Aorta (tissue), 5 donors: Measurements from ENCODE around the gene VIL1. TPM values are rescaled to one million over a fixed set of nuclear protein-coding genes. Genes with fewer than 3 reads are reported as not detected.

Source experiments
- ATAC-seq: fragments of 200-7000 bp; cut with Tn5 transposase; one replicate; pipeline ENCODE4 v1.9.1; 2022; ENCODE audit warnings: moderate library complexity; ENCODE audit not compliant: low FRiP score
- DNase-seq, 2 donors: peaks; one replicate each; pipeline ENCODE4 v3.0.0-alpha.2; 2020
- H3K27ac ChIP-seq, 2 donors: one replicate each; pipeline ENCODE4 v1.5.1; 2013; ENCODE audit warnings: low read length in 2 of 2, mild to moderate bottlenecking in 2 of 2, moderate library complexity in 2 of 2, control low read depth in 1 of 2, inconsistent platforms in 1 of 2, low read depth in 1 of 2
- H3K27me3 ChIP-seq, 2 donors: one replicate each; pipeline ENCODE4 v1.6.1; 2013; ENCODE audit warnings: control low read depth in 1 of 2, low read length in 1 of 2, mild to moderate bottlenecking in 1 of 2, moderate library complexity in 1 of 2; ENCODE audit not compliant: insufficient read depth in 2 of 2, control insufficient read depth in 1 of 2
- H3K36me3 ChIP-seq, 2 donors: one replicate each; pipeline ENCODE4 v1.6.1; 2013; ENCODE audit warnings: control low read depth in 1 of 2, low read length in 1 of 2, mild to moderate bottlenecking in 1 of 2; ENCODE audit not compliant: insufficient read depth in 2 of 2, control insufficient read depth in 1 of 2
- H3K4me1 ChIP-seq, 2 donors: one replicate each; pipeline ENCODE4 v1.6.1; 2013; ENCODE audit warnings: low read length in 2 of 2, control low read depth in 1 of 2, mild to moderate bottlenecking in 1 of 2, moderate library complexity in 1 of 2; ENCODE audit not compliant: insufficient read depth in 2 of 2, control insufficient read depth in 1 of 2
- H3K4me3 ChIP-seq, 2 donors: one replicate each; pipeline ENCODE4 v1.5.1; 2013; ENCODE audit warnings: low read length in 2 of 2, control low read depth in 1 of 2, mild to moderate bottlenecking in 1 of 2
- H3K9me3 ChIP-seq: one replicate; pipeline ENCODE4 v1.6.1; 2013; ENCODE audit warnings: mild to moderate bottlenecking, low read length; ENCODE audit not compliant: control insufficient read depth
- WGBS, 2 donors: extraction: QIAGEN DNeasy Blood & Tissue Kit; methylation state at CpG; one replicate each; pipeline ENCODE4 v1.1.7; 2013; 5-methylcytosine and 5-hydroxymethylcytosine counted together
- intact Hi-C, 2 donors: fragments of 100-400 bp; cut with DNase I; formaldehyde crosslinking; loops; one replicate each; pipeline versions ENCODE4 v1.14.2 to v1.15.0; 2022
- long read RNA-seq, 2 donors: library from polyadenylated mRNA; unstranded; transcript quantifications; one replicate each; pipeline ENCODE4 v2.0.0, GENCODE V29; 2020 to 2021
- polyA plus RNA-seq, 2 donors: library from polyadenylated mRNA; stranded (reverse); fragments of 200-250 nt; gene quantifications; one replicate each; pipeline ENCODE4 v1.2.3, GENCODE V29; 2013
- total RNA-seq, 2 donors: library from RNA; stranded (reverse); fragmentation: NEBNext Ultra II Directional; extraction: Animal tissue kit (Norgen Biotek cat#: 25700); gene quantifications; one replicate each; pipeline ENCODE4 v1.2.1, GENCODE V29; 2021
- donor health status: healthy with polysubstance abuse.
- donor health status: Bipolar disorder and iron deficiency.
- donor health status: DM: no; HTN: no; CAD: no.
- donor health status: DM: no; HTN: no; CAD: no.
- donor health status: DM: yes; HTN: yes; CAD: no.

The VIL1 gene
- total RNA-seq (under 1 TPM in 1 of 2 donors, not detected in 1; 0.65 TPM), polyA plus RNA-seq (10 to 100 TPM in 1 of 2 donors, 1 to 10 TPM in 1; 1.1 to 40.3 TPM)
- long read RNA-seq, donor 1, result 0 reads
- long read RNA-seq, donor 2, result 0 reads

DNA sequence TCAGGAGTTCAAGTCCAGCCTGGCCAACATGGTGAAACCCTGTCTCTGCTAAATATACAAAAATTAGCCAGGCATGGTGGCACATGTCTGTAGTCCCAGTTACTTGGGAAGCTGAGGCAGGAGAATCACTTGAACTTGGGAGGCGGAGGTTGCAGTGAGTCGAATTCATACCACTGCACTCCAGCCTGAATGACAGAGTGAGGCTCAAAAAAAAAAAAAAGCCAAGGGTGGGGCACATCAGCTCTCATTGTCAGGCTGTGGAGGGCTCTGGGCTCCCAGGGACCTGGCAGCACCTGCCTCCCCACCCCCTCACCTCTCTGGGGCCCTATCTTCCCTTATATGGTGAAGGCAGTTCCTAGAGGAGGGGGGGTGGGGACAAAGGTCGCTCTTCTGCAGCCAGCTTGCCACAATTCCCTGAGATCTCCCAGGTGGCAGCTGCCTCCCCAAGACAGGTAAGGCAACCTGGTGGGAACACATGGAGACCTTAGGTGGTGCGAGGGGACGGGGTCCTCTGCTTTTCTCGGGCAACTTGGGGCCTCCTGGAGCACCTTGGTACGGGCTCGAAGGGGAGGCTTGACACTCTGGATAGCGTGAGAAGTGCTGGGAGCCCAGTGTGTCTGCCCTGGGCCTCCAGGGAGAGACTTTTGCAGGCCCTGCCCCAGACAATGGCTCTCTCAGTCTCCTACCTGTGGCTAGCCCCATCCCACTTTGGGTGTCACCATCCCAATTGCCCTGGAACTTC, at the start of gene VIL1:
Gene VIL1 (plus strand): TSS at position 407 of the 742 bp plus-strand sequence. CDS start 4,656 bp downstream, outside the sequence.
- no peak for ATAC-seq
- intact Hi-C loops, result no loop called here

DNA sequence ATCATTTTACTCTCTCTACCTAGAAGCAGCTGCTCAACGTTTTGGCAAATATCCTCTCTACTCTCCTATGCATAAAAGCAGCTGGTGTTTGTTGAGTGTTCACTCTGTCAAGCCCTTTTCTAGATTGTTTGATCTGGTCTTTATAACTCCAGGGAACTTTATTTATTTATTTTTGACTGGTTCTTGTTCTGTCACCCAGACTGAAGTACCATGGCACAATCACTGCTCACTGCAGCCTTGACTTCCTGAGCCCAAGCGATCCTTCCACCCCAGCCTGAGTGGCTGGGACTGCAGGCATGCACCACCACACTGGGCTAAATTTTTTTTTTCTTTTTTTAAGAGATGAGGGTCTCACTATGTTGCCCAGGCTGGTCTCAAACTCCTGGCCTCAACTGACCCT, 49.6 kb upstream of the VIL1 start:
- intact Hi-C loops, result no loop called here
- no peaks in the 10 kb centered on the region for H3K9me3 ChIP-seq
- WGBS, 2 donors, result 57 to 64% methylated on average over 2 of the region's 2 CpGs
- no peak overlapping the region for H3K4me3 ChIP-seq
- no peaks in the 10 kb centered on the region for H3K27me3 ChIP-seq
- H3K27ac ChIP-seq, result no peak overlapping the region
- no peak for ATAC-seq
- DNase-seq, result peak in 1 of 2 donors; percentile 45
- no peaks in the 10 kb centered on the region for H3K4me1 ChIP-seq
- no peaks in the 10 kb centered on the region for H3K36me3 ChIP-seq

More for the DNA sequence above, at the start of gene VIL1:
- DNase-seq, result no peak
- Histone ChIP-seq H3K4me1 (no peaks in the 10 kb centered on the region), H3K27ac (no peak within 1 kb of the TSS), H3K27me3 (no peaks in the 10 kb centered on the region), H3K36me3 (no peaks in the 10 kb centered on the region), H3K9me3 (no peaks in the 10 kb centered on the region), H3K4me3 (no peak within 1 kb of the TSS)
- WGBS, 2 donors, result 86 to 88% methylated on average over 9 of the region's 9 CpGs

DNA sequence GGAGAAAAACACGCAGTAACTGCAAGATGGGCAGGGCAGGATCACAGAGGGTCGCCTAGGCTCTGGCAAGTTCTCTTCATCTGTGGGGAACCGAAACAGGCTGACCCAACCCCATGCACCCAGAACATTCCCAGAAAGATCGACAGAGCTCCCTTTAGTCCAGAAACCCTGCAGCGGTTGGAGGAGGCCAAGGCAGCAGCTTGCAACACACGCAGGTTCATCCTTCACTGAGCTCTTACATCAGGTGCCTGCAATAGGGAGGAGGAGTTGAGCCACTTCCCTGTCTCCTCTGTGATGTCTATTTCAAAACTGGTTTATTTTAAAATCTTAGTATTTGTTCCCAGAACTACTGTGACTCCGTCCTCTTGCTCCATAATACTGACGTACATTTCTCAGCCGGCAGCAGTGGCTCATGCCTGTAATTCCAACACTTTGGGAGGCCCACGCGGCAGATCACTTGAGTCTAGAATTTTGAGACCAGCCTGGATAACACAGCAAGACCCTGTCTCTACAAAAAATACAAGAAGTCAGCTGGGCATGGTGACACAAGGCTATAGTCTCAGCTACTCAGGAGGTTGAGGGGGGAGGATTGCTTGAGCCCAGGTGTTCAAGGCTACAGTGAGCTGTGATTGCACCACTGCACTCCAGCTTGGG, 48.4 kb upstream of the VIL1 start:
- H3K4me3 ChIP-seq, result no peak overlapping the region
- no peaks in the 10 kb centered on the region for H3K9me3 ChIP-seq
- WGBS, 2 donors, result 58 to 62% methylated on average over 11 of the region's 11 CpGs
- intact Hi-C loops, result loop anchor here in 1 of 2 donors (2.0 kb wide), 1 partner anchor 24 kb away; no protein-coding TSS in a partner anchor
- no peak for ATAC-seq
- H3K4me1 ChIP-seq, result no peaks in the 10 kb centered on the region
- H3K27ac ChIP-seq, result peak overlapping the region in 1 of 2 donors; percentile 17
- H3K36me3 ChIP-seq, result no peaks in the 10 kb centered on the region
- DNase-seq, result peak in 1 of 2 donors; percentile 78
- no peaks in the 10 kb centered on the region for H3K27me3 ChIP-seq

DNA sequence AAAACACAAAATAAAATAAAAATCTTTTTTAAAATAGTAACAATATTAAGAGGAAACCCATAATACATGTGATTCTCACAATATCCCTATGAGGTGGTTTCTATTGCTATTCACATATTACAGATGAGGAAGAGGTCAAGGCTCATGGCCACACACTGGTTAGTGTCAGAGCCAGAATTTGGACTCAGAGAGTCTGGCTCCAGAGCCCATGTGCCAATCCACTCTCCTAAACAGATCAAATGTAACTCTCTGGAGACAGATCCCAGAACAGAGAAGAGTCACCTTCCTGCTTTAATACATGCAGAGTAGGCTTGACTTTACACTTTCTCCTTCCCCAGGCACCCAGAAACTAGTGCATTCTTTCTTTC, 47.0 kb upstream of the VIL1 start:
- no peaks in the 10 kb centered on the region for H3K27me3 ChIP-seq
- H3K27ac ChIP-seq, result no peak overlapping the region
- no peak for ATAC-seq

DNA sequence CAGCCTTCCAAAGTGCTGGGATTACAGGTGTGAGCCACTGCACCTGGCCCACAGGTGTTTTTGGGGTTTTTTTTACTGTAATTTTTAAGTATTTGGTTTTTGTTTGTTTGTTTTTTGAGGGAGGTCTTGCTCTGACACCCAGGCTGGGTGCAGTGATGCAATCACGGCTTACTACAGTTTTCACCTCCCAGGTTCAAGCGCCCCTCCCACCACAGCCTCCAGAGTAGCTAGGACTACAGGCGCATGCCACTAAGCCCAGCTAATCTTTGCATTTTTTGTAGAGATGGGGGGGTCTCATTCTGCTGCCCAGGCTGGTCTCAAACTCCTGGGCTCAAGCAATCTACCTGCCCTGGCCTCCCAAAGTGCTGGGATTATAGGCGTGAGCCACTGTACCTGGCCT, 44.1 kb upstream of the VIL1 start:
- DNase-seq (peak in 1 of 2 donors; percentile 3), ATAC-seq (no peak)
- Histone ChIP-seq H3K4me3 (no peak overlapping the region), H3K9me3 (no peaks in the 10 kb centered on the region), H3K4me1 (no peaks in the 10 kb centered on the region), H3K36me3 (no peaks in the 10 kb centered on the region), H3K27me3 (no peaks in the 10 kb centered on the region), H3K27ac (no peak overlapping the region)
- intact Hi-C loops, result no loop called here
- whole genome bisulfite sequencing, 2 donors, result 72 to 73% methylated on average over 4 of the region's 4 CpGs

More for the DNA sequence above, 47.0 kb upstream of the VIL1 start:
- Histone ChIP-seq H3K4me3 (no peak overlapping the region), H3K9me3 (no peaks in the 10 kb centered on the region), H3K36me3 (no peaks in the 10 kb centered on the region), H3K4me1 (no peaks in the 10 kb centered on the region)
- intact Hi-C loops, result loop anchor here in 1 of 2 donors (2.0 kb wide), 1 partner anchor 23 kb away; no protein-coding TSS in a partner anchor
- DNase-seq, result peak in 1 of 2 donors; percentile 32

DNA sequence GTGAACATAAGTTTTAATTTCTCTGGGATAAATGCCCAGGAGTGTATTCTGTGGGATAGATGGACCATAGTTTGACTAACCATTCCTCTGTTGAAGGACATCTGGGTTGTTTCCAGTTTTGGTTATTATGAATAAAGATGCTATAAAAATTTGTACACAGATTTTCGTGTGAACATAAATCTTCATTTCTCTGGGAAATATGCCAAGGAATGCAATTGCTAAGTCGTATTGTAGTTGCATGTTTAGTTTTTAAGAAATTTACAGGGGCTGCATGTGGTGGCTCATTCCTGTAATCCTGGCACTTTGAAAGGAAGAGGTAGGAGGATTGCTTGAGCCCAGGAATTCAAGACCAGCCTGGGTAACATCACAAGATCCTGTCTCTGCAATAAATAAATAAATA, 43.7 kb upstream of the VIL1 start:
- H3K27me3 ChIP-seq, result no peaks in the 10 kb centered on the region
- no peaks in the 10 kb centered on the region for H3K36me3 ChIP-seq
- H3K9me3 ChIP-seq, result no peaks in the 10 kb centered on the region
- WGBS, 2 donors, result 11 to 14% methylated on average over 2 of the region's 2 CpGs
- no peak for DNase-seq
- no peaks in the 10 kb centered on the region for H3K4me1 ChIP-seq
- no peak overlapping the region for H3K4me3 ChIP-seq
- intact Hi-C loops, result no loop called here
- H3K27ac ChIP-seq, result no peak overlapping the region
- no peak for ATAC-seq

DNA sequence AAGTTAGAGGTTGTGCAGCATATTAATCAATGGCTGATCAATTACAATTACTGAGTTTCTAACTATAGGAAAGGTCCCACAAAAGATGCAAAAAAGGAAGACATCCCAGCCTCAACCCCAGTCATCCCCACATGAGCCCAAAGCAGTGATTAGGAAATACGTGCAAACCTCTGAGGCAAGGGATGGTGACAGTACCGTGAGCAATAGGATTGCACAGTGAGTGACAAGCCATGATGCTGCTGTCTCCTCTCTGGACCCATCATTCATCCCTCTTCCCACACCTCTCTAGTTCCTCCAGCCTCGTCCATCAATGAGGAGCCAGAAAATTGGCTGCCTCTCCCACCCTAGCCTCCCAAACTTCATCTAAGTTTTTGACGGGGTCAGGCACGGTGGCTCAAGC, 40.9 kb upstream of the VIL1 start:
- ATAC-seq (no peak), DNase-seq (no peak)
- Histone ChIP-seq H3K36me3 (no peaks in the 10 kb centered on the region), H3K4me3 (no peak overlapping the region), H3K27me3 (no peaks in the 10 kb centered on the region), H3K4me1 (no peaks in the 10 kb centered on the region), H3K27ac (no peak overlapping the region), H3K9me3 (no peaks in the 10 kb centered on the region)
- WGBS, 2 donors, result 88 to 90% methylated on average over 5 of the region's 5 CpGs
- intact Hi-C loops, result no loop called here

DNA sequence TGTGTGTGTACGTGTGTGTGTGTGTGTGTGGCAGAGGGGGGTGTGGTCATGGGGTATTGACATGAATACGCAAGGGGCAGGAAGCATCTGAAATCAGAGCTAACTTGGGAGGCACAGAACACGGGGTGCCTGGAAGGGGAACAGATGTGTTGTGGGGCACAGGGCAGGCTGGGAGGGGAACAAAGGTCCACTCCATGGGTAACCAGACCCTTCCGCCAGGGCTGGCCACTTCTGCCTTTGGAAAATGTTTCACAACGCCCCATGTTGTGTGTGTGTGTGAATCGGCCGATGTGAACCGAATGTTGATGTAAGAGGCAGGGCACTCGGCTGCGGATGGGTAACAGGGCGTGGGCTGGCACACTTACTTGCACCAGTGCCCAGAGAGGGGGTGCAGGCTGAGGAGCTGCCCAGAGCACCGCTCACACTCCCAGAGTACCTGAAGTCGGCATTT, 37.0 kb upstream of the VIL1 start, which contains the start of gene SLC11A1:
Gene SLC11A1 (plus strand): TSS at position 358 of the 451 bp plus-strand sequence. CDS start 96 bp downstream, outside the sequence.
- intact Hi-C loops, result no loop called here
- no peaks in the 10 kb centered on the region for H3K27me3 ChIP-seq
- no peak within 1 kb of the TSS for H3K27ac ChIP-seq
- H3K4me3 ChIP-seq, result no peak within 1 kb of the TSS
- ATAC-seq (peak; percentile 67), DNase-seq (peak in 1 of 2 donors; percentile 88)
- no peaks in the 10 kb centered on the region for H3K36me3 ChIP-seq
- no peaks in the 10 kb centered on the region for H3K4me1 ChIP-seq
- H3K9me3 ChIP-seq, result no peaks in the 10 kb centered on the region
- 81 to 86% methylated on average over 13 of the region's 13 CpGs for WGBS, 2 donors
